HG03558 (cell line): ENCODE measurements around the gene CFAP97D1.

Source experiments
- ATAC-seq: cut with Tn5 transposase; IDR thresholded peaks from one replicate; pipeline ENCODE4 v1.9.1; 2021; ENCODE audit warnings: moderate number of reproducible peaks; ENCODE audit not compliant: unreplicated experiment; ENCODE audit errors: extremely low read depth

The CFAP97D1 gene

GRCh38 chr17:43767053-43767712, 13.1 kb upstream of the CFAP97D1 start:
- ATAC-seq = no peak

DNA sequence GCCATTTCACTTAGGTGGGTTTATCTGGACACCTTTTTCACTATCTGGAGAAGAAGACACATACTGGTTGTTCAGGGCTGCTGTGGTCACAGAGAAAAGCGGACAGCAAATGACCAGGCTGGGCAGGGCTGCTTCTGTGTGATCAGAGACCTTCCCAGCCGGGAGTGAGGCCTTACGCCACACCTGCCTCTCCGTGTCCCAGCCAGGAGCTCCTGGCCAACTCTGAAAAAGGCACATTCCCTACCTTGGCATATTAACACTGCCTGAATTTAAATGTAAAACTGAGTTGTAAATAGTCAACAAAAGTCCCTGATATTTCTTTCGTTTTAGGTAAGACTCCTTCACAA, 12.5 kb upstream of the CFAP97D1 start:
- no peak for ATAC-seq

DNA sequence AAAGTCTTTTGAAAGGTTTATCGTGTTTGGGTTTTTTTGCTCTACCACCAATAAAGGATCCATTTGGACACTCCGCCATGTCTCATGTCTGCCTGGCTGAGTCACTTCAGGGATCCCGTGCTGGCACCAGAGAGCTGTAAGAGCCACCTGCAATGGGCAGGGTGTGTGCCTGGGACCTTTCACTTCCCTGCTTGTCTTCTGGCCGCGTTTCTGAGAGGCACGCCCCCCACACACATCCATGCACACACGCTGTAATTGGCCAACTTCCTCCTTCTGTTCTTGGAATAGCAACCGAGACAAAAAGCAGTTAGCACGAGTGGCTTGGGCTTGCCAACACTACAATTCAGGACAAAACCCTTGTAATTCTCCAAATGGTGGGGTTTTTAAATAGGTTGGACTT, 11.9 kb upstream of the CFAP97D1 start:
- ATAC-seq = no peak

DNA sequence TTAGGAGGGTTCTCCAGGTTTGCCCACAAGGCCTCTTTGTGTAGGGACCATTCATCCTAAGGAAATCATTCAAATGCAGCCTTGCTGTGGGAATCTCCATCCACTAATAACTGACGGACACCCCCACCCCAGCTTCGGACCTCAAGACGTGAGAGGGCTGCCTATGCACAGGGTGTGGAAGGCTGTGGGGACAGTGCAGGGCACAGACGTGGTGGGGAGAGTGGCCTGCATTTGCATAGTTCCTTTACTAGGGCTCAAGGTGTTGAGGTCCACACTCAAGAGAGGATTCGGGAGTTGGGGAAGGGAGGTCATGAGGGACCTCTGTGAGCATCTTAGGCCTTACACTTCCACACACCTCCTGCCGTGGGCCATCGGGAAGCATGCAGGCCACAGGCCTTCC, 11.3 kb upstream of the CFAP97D1 start:
- no peak for ATAC-seq

- ATAC-seq = no peak
Observed at GRCh38 chr17:43769426-43769825, 10.8 kb upstream of the CFAP97D1 start.

DNA sequence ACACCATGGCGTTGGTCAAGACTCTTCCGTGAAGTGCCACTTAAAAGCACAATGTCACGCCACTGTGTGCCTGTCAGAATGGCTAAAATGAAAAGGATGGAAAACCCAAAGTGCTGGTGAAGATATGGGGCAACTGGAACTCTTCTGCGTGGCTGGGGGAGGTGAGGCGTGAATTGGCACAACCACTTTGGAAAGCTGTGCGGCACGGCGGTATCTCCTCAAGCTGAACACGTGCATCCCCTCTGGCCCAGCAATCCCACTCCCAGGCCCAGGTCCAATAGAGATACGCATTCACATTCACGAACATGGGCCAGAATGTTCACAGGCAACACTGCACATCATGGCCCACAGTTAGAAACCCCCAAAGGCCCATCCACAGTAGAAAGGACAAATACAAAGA, 10.4 kb upstream of the CFAP97D1 start:
- no peak for ATAC-seq

- no peak for ATAC-seq
Observed at GRCh38 chr17:43770957-43771356, 9.3 kb upstream of the CFAP97D1 start.

DNA sequence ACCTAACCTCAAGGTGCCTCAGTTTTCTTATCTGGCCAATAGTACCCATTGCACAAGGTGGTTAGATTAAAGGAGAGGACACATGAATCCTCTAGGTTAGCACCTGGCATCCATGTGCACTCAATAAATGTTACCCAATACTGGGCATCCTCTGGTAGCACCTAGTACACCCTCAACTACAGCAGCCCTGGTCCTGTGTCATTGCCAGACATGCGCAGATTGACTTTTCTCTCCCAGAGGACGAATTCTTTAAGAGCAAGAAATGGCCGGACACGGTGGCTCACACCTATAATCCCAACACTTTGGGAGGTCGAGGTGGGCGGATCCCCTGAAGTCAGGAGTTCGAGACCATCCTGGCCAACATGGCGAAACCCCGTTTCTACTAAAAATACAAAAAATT, 8.8 kb upstream of the CFAP97D1 start:
- ATAC-seq = no peak

- no peak for ATAC-seq
Observed at GRCh38 chr17:43772877-43773648, 7.2 kb upstream of the CFAP97D1 start.

GRCh38 chr17:43774304-43775250, 5.7 kb upstream of the CFAP97D1 start:
- ATAC-seq = no peak

DNA sequence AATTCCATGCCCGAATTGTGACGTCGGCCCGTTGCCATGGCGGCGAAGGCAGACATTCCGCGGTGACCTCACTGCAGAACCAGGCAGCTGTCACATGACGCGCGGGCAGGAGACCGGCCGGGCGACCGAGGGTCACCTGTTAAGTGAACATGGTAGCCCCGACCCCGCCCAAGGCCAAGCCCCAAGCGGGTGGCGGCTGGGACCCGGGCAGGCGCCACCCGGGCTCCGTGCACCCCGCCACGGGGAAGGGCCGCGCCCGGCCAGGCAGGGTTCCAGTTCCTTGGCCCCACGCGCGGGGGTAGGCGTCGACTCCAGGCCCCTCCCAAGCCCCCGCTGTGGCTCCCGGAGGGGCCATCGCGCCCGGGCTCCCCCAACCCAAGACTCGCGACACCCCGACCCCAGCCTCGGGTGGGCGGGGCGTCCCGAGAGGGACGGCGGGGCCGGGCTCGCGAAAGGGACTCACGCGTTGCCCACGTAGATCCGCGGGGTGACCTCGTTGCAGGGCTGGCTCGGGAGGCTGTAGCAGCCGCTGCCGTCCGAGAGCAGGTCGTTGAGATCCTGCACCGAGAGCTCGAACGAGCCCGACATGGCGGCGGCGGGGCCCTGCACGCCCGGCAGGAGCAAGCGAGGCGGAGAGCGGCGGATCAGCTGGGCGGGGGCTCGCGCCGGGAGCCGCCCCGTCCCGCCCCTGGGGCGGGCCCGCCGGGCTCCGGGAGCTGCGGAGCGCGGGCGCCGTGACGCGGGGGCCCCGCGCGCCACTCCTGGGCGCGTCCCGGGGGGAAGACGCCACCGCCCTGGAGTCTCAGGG, 1.7 kb upstream of the CFAP97D1 start, which contains the start of gene DUSP3:
TSS of gene DUSP3 (minus strand) at position 641 of the 808 bp plus-strand sequence. CDS start at position 588, 53 bp downstream.
- ATAC-seq = no peak

- no peak for ATAC-seq
Observed at GRCh38 chr17:43779145-43780125, 800 bp upstream of the CFAP97D1 start.

GRCh38 chr17:43782913-43783680, 2.9 kb downstream of the CFAP97D1 start:
- no peak for ATAC-seq

DNA sequence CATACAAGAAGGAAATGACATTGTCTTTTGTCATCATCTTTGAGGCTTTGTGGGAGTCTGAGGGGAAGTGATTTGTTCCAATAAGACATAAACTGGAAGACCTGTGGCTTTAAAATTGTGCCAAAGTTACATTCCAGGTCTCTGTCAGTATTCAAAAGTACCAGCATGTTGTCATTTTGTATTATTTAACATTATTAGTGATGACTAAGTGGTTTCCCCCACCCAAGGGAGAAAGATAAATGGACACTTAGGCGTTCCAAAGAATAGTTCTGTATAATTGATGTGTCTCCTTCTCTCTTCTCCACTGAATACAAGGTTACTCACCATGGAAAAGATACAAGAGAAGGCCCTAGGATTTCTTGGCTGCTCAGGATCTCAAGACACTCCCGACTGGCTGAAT, 3.8 kb downstream of the CFAP97D1 start:
- no peak for ATAC-seq

DNA sequence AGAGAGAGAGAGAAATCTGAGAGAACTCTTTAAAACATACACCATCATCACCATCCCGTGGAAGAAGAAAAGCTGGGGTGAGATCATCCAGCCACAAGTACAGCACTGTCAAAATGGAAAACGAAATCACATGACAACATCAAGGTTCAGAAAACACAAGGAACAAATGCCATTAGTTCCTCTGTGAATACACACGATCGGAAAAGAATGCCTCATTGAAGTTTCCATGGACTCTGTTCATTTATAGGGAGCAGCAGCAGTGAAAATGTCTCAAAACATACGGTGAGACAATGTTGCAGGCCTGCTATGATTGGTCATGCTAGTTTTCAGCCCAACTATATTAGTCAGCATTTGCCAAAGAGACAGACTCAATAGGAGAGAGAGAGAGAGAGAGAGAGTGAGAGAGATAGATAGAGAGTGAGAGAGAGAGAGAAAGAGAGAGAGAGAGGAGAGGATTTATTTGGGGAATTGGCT, 4.4 kb downstream of the CFAP97D1 start:
- no peak for ATAC-seq

GRCh38 chr17:43787728-43788127, 7.5 kb downstream of the CFAP97D1 start:
- ATAC-seq = no peak

GRCh38 chr17:43788540-43788939, 8.3 kb downstream of the CFAP97D1 start:
- no peak for ATAC-seq

GRCh38 chr17:43789482-43789881, 9.2 kb downstream of the CFAP97D1 start:
- no peak for ATAC-seq
